Kidney glomerular epithelial cell (primary cell): ENCODE measurements around the gene ARID1B.
A peak's percentile ranks its signal among the peaks of the same experiment; 100 is the strongest.

Experiments
- DNase-seq: peaks from one replicate; lab custom pipeline; 2025; lab: John Stamatoyannopoulos, UW

The ARID1B gene

GRCh38 chr6:157076451-157076822 lies 299.3 kb downstream of the ARID1B start:
- no peak for DNase-seq

DNA sequence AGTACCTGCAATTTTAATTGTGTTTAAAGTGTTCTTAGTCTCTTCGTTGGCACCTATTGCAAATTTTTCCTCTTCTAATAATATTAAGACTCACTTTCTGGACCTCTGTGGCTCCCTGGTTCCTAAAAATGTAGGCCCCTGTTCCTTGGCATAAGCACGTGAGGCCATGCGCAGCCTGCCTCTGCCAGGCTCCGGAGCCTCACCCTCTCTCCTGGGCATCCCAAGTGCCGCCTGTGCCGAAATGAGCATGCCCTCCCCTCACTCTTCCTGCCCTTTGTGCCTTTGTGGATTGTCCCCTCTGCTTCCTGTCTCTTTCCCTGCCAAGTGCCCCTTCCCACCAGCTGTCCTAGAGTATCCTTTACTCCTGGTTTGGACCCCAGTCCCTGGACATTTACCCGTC lies 300.1 kb downstream of the ARID1B start:
- DNase-seq = no peak

- no peak for DNase-seq
These were observed 301.1 kb downstream of the ARID1B start for GRCh38 chr6:157078326-157078725.

DNA sequence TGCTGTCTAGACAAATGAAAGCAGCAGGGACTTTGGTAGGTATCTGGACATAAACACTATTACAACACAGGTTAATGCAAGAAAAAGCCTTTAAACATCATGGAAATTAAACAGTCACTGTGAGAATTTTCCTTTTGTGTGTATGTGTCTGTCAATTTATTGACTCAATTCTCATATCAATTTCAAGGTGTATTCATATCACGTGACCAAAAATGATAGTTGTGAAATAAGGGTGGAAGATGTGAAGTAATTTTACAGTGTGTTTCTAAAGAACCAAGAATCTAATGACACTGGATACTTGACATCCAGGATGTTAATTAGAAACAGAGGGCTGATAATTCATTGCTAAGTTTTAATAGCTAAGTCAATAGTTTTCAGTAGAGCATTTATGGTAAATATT lies 302.1 kb downstream of the ARID1B start:
- no peak for DNase-seq

DNA sequence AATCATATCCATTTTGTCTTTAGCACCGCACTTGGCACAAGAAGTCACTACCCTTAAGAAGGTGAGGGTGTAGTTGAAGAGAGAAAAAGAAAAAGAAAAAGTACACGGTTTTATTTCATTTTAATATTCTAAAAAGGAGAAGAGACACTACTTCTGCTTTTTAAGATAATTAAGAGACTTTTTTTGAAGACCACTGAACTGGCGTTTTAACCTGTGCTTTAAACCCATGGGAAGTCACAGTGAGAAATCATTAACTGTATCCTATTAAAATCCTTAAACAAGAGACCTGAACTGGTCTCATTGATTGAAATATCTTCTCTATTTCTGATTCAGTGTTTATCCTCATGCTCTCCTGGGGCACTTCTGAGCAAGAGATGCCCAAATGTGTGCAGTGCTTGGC lies 302.6 kb downstream of the ARID1B start:
- no peak for DNase-seq

GRCh38 chr6:157080986-157081391 lies 303.8 kb downstream of the ARID1B start:
- no peak for DNase-seq

DNA sequence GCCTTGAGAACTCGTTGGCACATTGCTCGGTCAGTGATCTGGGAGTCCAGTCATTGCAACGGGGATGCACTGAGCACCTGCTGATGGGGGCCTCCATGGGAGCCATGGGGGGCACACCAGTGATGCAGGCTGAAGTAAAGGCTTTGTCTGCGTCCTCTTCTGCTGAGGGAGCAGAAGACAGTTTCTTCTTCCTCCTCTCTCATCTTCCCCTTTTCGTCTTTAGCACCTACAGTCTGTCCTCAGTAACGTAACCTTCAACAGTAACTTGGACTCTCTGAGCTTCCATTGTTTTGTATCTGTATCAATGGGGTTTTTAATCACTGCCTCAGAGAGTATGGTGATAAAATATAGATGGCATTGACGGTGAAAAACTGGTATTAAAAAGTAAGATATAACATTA lies 306.2 kb downstream of the ARID1B start:
- no peak for DNase-seq

- no peak for DNase-seq
These were observed 309.5 kb downstream of the ARID1B start for GRCh38 chr6:157086632-157087031.

- no peak for DNase-seq
These were observed 310.8 kb downstream of the ARID1B start for GRCh38 chr6:157087974-157088373.

DNA sequence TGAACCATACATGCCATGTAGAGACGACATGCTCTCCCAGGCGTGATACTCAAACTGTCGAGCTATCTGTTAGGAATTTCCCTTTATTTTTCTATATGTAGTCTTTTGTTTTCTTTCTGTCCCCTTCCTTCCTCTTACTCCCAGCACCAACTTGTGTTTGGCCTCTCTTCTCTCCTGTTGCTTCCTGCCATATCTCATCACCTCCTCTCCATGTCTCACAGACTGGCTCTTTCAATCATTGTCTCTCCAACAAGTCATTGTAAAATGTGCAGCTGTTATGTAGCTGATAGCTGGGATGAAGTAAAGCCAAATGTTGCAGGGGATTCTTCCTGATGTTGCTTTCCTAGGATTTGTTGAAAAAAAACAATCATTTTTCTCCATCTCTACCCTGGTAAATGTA lies 311.7 kb downstream of the ARID1B start:
- no peak for DNase-seq

GRCh38 chr6:157089258-157089657 lies 312.1 kb downstream of the ARID1B start:
- DNase-seq = peak; percentile 42

DNA sequence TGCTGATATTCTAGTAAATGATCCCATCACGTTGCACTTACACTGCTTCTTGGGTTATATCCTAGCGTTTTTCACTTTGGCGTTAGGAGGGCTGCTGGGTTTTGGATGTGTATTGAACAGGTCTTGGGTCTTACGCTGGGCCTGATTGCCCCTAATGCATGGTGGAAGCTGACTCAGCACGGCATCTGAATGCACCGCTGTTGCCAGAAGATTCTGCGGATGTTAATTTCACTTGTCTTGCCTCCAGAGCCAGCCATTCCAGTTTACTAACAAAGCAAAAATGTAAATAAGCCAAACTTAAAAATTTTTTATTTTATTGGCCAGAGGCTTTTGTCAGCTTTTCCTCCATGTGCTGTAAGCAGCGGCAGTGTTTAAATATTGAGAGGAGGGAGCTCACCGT lies 312.7 kb downstream of the ARID1B start:
- no peak for DNase-seq

- DNase-seq = no peak
These were observed 313.6 kb downstream of the ARID1B start for GRCh38 chr6:157090736-157091135.

GRCh38 chr6:157091243-157091642 lies 314.1 kb downstream of the ARID1B start:
- no peak for DNase-seq

DNA sequence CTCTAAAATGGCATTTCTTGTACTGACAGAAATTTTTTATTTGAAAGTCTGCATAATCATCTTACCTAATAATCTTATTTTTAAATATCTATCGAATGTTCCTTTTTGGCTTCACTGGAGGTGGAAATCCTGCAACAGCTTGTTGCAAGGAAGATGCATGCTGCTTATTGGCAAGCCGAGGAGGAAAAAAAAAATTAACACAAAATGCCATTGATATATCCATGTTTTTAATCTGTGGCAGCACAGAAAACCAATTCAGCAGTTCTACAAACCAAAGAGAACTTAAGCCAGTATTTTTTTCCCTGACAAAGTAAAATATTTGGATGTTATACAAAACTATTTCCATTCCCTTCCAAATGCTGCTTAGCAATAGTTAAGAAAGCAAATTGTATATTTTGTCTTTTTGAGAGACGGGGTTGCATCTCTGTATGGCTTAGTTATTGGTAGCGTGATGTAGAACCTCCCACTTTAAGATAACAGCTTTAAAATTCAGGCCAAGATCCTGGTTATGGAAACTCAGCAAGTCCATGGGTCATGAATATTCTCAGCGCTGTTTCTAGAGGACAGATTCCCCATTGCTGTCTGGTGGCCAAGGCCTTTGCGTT lies 314.8 kb downstream of the ARID1B start:
- DNase-seq = no peak

- peak; percentile 23 for DNase-seq
These were observed 315.6 kb downstream of the ARID1B start for GRCh38 chr6:157092736-157093135.

DNA sequence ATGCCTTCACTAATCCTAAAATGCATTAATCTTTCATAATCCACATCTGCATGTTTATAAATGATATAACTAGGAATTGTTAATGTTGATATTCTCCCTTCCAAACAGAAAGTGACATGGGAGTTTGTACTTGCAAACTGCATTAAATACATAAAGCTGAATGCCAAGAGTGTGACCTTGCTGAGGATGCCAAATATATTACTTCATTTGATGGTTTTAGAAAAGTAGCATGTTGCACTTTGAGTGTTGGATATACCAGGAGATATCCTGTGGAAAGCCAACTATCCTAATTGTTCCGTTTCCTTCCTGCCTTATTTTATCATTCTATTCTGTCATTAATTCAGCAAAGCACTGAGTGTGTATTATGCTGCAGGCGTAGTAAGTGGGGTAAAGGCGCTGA lies 316.4 kb downstream of the ARID1B start:
- DNase-seq = no peak

DNA sequence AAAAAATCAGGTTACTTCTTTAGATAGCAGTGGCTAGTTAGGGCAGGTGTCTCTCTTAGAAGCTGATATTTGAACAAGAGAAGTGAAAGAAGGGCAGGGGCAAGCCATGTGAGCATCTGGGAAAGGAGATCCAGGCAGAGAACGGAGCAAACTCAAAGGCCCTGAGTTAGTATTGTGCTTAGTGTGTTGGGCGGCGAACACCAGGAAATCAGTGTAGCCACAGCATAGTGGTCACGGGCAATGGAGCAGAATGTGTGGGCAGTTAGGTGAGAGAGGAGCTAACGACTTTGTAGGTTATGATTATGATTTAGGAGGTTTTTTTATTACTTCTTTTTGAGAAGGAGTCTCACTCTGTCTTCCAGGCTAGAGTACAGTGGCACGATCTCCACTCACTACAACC lies 316.9 kb downstream of the ARID1B start:
- DNase-seq = peak; percentile 58

DNA sequence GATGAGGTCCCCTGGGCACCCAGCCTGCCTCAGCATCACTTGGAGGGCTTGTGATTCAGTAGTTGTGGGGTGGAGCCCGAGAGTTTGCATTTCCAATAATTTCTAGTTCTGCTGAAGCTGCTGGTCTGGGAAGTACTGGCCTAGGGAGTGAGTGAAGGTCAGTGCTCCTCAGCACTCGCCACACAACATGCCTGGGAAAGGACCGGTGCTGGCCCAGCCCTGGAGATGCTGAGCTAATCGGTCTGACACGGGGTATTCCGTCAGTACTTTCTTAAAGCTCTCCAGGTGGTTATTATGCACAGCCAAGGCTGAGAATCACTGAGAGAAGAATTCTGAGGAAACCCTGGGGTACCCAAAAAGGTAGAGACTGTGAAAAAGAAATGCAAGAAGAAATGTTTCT lies 317.9 kb downstream of the ARID1B start:
- no peak for DNase-seq

- no peak for DNase-seq
These were observed 318.4 kb downstream of the ARID1B start for GRCh38 chr6:157095569-157095968.

DNA sequence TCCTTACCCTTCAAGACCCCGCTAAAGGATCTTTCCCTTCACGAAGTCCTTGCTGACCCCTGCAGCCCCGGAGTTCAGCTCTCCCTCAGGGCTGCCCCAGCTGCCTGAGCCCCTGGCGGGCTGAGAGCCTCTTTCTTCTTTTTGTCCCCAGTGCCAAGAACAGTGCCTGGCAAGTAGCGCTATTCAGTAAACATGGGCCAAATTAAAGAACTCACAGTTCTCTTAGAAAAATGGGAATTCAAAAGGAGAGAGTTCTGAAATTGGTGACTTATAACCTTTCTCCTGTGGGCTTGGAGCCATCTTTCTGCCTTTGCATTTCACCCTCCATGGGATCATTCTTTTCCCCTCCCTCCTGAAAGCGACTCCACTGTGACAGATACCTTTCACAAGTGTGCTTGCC lies 318.9 kb downstream of the ARID1B start:
- DNase-seq = no peak

- peak; percentile 13 for DNase-seq
These were observed 319.3 kb downstream of the ARID1B start for GRCh38 chr6:157096522-157096921.

- no peak for DNase-seq
These were observed 320.2 kb downstream of the ARID1B start for GRCh38 chr6:157097255-157097955.

DNA sequence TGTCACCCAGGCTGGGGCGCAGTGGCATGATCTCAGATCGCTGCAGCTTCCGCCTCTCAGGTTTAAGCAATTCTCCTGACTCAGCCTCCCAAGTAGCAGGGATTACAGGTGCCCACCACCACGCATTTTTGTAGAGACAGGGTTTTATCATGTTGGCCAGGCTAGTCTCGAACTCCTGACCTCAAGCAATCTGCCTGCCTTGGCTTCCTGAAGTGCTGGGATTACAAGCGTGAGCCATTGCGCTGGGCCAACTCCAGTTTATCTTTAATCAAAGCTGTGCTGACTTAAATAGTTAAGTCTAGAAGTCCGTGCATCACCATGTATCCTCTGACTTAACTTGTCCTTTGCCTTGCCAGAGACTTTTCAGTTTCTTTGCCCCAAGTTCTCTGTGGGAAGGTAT lies 321.8 kb downstream of the ARID1B start:
- DNase-seq = no peak
